ENCODE results near the gene RFX6. TPM values are rescaled to one million over a fixed set of nuclear protein-coding genes. Genes with fewer than 3 reads are reported as not detected.

Gene RFX6
- total RNA-seq, 1 experiment from 2014 or later, result not detected

GRCh38 chr6:116922853-116923548 is 46.0 kb downstream of the RFX6 start:
- H3K4me2 ChIP-seq, result no peak overlapping the region
- no peaks in the 10 kb centered on the region for H3K27me3 ChIP-seq (ENCODE audit: insufficient read depth, low read depth)
- BruUV-seq (replicated peaks), result no TSS peak
- H3K4me3 ChIP-seq, result no peak overlapping the region
- no peak overlapping the region for H3K27ac ChIP-seq
- intact Hi-C loops (cut with micrococcal nuclease; ENCODE audit: unreplicated experiment), result no loop called here
- H2AFZ ChIP-seq, result no peak overlapping the region
- no peaks in the 10 kb centered on the region for H4K20me1 ChIP-seq (ENCODE audit: insufficient read depth)
- H3K9me3 ChIP-seq (ENCODE audit: insufficient read depth, low read depth), result no peaks in the 10 kb centered on the region
- H3K79me2 ChIP-seq (ENCODE audit: low read depth), result no peaks in the 10 kb centered on the region
- ChIA-PET CTCF (no interaction called here), POLR2A (ENCODE audit: unreplicated experiment) (no interaction called here)
- no peaks in the 10 kb centered on the region for H3K4me1 ChIP-seq (replicated peaks; ENCODE audit: insufficient read depth)
- no peaks in the 10 kb centered on the region for H3F3A ChIP-seq (ENCODE audit: insufficient read depth, low read depth)
- no peak for DNase-seq
- no peak for TF ChIP-seq EZH2 (IDR thresholded peaks at IDR 0.05; ENCODE audit: low read depth)
- TF ChIP-seq CTCF (conservative IDR thresholded peaks at IDR 0.05), result no peak
- no peaks in the 10 kb centered on the region for H3K36me3 ChIP-seq (ENCODE audit: low read depth)
- peaks cover 3% of the 10 kb centered on the region; the same call in 1 of the 2 replicates for H3K9me2 ChIP-seq (ENCODE audit: insufficient read depth)

DNA sequence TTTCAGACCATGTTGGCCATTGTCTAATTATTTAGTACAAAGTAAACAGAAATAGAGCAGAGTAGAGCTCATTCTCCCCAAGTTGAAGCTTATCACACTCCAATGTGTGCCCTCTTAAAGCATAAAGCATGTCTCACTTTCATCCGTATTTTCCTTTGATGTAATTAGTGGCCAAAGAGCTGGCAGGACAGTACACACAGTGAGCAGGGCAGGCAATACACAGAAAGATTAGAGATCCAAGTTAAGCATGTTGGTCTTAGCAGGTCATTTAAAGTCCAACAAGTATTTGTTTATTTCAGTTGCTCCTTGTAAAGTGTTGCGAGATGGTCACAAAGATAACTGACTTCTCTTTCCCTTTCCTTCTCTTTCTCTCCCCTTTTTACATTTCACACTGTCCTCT is 47.2 kb downstream of the RFX6 start:
- Histone ChIP-seq H3K4me1 (replicated peaks; ENCODE audit: insufficient read depth) (no peaks in the 10 kb centered on the region), H4K20me1 (ENCODE audit: insufficient read depth) (no peaks in the 10 kb centered on the region), H2AFZ (no peak overlapping the region), H3K27me3 (ENCODE audit: insufficient read depth, low read depth) (no peaks in the 10 kb centered on the region), H3K4me2 (no peak overlapping the region), H3K9me3 (ENCODE audit: insufficient read depth, low read depth) (no peaks in the 10 kb centered on the region), H3K9me2 (ENCODE audit: insufficient read depth) (peaks cover 3% of the 10 kb centered on the region; the same call in 1 of the 2 replicates), H3K36me3 (ENCODE audit: low read depth) (no peaks in the 10 kb centered on the region), H3K79me2 (ENCODE audit: low read depth) (no peaks in the 10 kb centered on the region), H3F3A (ENCODE audit: insufficient read depth, low read depth) (no peaks in the 10 kb centered on the region), H3K4me3 (no peak overlapping the region), H3K27ac (no peak overlapping the region)
- intact Hi-C loops (cut with micrococcal nuclease; ENCODE audit: unreplicated experiment), result no loop called here
- ChIA-PET CTCF (no interaction called here), POLR2A (ENCODE audit: unreplicated experiment) (no interaction called here)
- no peak for DNase-seq
- BruUV-seq (replicated peaks), result no TSS peak
- TF ChIP-seq EZH2 (IDR thresholded peaks at IDR 0.05; ENCODE audit: low read depth), result no peak
- no peak for TF ChIP-seq CTCF (conservative IDR thresholded peaks at IDR 0.05)

- H3K4me2 ChIP-seq, result no peak overlapping the region
- H3K4me3 ChIP-seq, result no peak overlapping the region
- H3K9me3 ChIP-seq (ENCODE audit: insufficient read depth, low read depth), result no peaks in the 10 kb centered on the region
- no peak overlapping the region for H2AFZ ChIP-seq
- no peaks in the 10 kb centered on the region for H3K4me1 ChIP-seq (replicated peaks; ENCODE audit: insufficient read depth)
- no peak for TF ChIP-seq EZH2 (IDR thresholded peaks at IDR 0.05; ENCODE audit: low read depth)
- no peak for TF ChIP-seq CTCF (conservative IDR thresholded peaks at IDR 0.05)
- peaks cover 3% of the 10 kb centered on the region; the same call in 1 of the 2 replicates for H3K9me2 ChIP-seq (ENCODE audit: insufficient read depth)
- H3K79me2 ChIP-seq (ENCODE audit: low read depth), result no peaks in the 10 kb centered on the region
- H3K27ac ChIP-seq, result no peak overlapping the region
- CTCF ChIA-PET, result no interaction called here
- BruUV-seq (replicated peaks), result no TSS peak
- intact Hi-C loops (cut with micrococcal nuclease; ENCODE audit: unreplicated experiment), result no loop called here
- no peaks in the 10 kb centered on the region for H3F3A ChIP-seq (ENCODE audit: insufficient read depth, low read depth)
- no peaks in the 10 kb centered on the region for H4K20me1 ChIP-seq (ENCODE audit: insufficient read depth)
- H3K27me3 ChIP-seq (ENCODE audit: insufficient read depth, low read depth), result no peaks in the 10 kb centered on the region
- DNase-seq, result no peak
- POLR2A ChIA-PET (ENCODE audit: unreplicated experiment), result no interaction called here
- H3K36me3 ChIP-seq (ENCODE audit: low read depth), result no peaks in the 10 kb centered on the region
Measured at GRCh38 chr6:116925088-116925794, 48.2 kb downstream of the RFX6 start.

Measured in PC-9 (cell line).